Adrenal gland (tissue), 12 donors: ENCODE data around the gene ORC6. TPM values are rescaled to one million over a fixed set of nuclear protein-coding genes. Genes with fewer than 3 reads are reported as not detected.

ENCODE experiments used
- DNase-seq, 7 donors: peaks; one replicate each; pipeline ENCODE4 v3.0.0-alpha.2; 2019 to 2020
- H3K27ac ChIP-seq, 5 donors: fragments of 200-600 bp; sonication (generic) in 4 of 5; 1 replicate in 3 of 5; 2 replicates in 2 of 5; pipeline versions ENCODE4 v1.5.1 to v1.8.0; 2016 to 2020; ENCODE audit warnings: mild to moderate bottlenecking in 1 of 5
- H3K27me3 ChIP-seq: fragments of 200-600 bp; 2 replicates; pipeline ENCODE4 v1.8.0; 2021
- H3K36me3 ChIP-seq, 2 donors: fragments of 200-600 bp; replicated peaks in 1 of 2; 1 replicate in 1 of 2; 2 replicates in 1 of 2; pipeline versions ENCODE4 v1.5.1 to v1.8.0; 2018 to 2022
- H3K4me1 ChIP-seq, 2 donors: fragments of 200-600 bp; replicated peaks in 1 of 2; 1 replicate in 1 of 2; 2 replicates in 1 of 2; pipeline versions ENCODE4 v1.5.1 to v1.8.0; 2018 to 2021
- H3K4me3 ChIP-seq, 4 donors: fragments of 200-600 bp; sonication (generic) in 3 of 4; one replicate each; pipeline ENCODE4 v1.5.1; 2016 to 2018
- H3K9me3 ChIP-seq, 3 donors: fragments of 200-600 bp; sonication (generic) in 1 of 3; replicated peaks in 1 of 3; 1 replicate in 2 of 3; 2 replicates in 1 of 3; pipeline versions ENCODE4 v1.5.1 to v1.8.0; 2016 to 2021
- CTCF ChIP-seq, 6 experiments: fragments of 450-650 bp in 4 of 6; fragments of 200-600 bp in 2 of 6; sonication (generic) in 1 of 6; IDR thresholded peaks; 1 replicate in 5 of 6; 2 replicates in 1 of 6; pipeline versions ENCODE4 v1.5.1 to v1.8.0; 2016 to 2021; ENCODE audit warnings: antibody characterized with exemption in 6 of 6, mild to moderate bottlenecking in 2 of 6, moderate library complexity in 1 of 6
- POLR2A ChIP-seq, 2 donors: fragments of 450-650 bp; IDR thresholded peaks; one replicate each; pipeline ENCODE4 v1.6.1; 2017; ENCODE audit warnings: antibody characterized with exemption in 2 of 2, mild to moderate bottlenecking in 2 of 2, moderate library complexity in 1 of 2
- WGBS, 4 donors: extraction: QIAGEN DNeasy Blood & Tissue Kit in 2 of 4; methylation state at CpG; one replicate each; pipeline versions ENCODE4 v1.1.5 to v1.1.7; 2013 to 2017; 5-methylcytosine and 5-hydroxymethylcytosine counted together
- intact Hi-C, 2 donors: fragments of 100-400 bp; cut with DNase I; formaldehyde crosslinking; loops; one replicate each; pipeline versions ENCODE4 v1.14.1 to v1.15.0; 2022 to 2023
- polyA plus RNA-seq, 3 donors: library from polyadenylated mRNA; stranded (reverse); fragments of 200-250 nt in 2 of 3; fragments of 350-450 nt in 1 of 3; fragmentation: Illumina TruSeq in 1 of 3; extraction: RNeasy Lipid Tissue Mini Kit (QIAGEN cat#74804) in 1 of 3; gene quantifications; one replicate each; pipeline ENCODE4 v1.2.3, GENCODE V29; 2013 to 2014
- total RNA-seq, 9 donors: library from RNA; depleted of rRNA in 4 of 9; stranded (reverse); fragments of >200 nt in 4 of 9; fragments of 120-200 nt in 1 of 9; fragmentation: NEBNext Ultra II Directional in 1 of 9; extraction: Animal tissue kit (Norgen Biotek cat#: 25700) in 1 of 9; gene quantifications; one replicate each; pipeline versions ENCODE4 v1.1.0 to v1.2.4, GENCODE V29; 2013 to 2023
- donor health status: healthy with polysubstance abuse.
- donor health status: Bipolar disorder and iron deficiency.
- donor health status: DM: yes; HTN: yes; CAD: no.
- donor health status: DM: no; HTN: no; CAD: no.
- donor health status: DM: no; HTN: no; CAD: no.
- donor health status: DM: yes; HTN: yes; CAD: no.

Gene ORC6
- total and polyA plus RNA-seq, 12 donors = 0.55 to 16.1 (median 2.6) TPM; not detected in 1

DNA sequence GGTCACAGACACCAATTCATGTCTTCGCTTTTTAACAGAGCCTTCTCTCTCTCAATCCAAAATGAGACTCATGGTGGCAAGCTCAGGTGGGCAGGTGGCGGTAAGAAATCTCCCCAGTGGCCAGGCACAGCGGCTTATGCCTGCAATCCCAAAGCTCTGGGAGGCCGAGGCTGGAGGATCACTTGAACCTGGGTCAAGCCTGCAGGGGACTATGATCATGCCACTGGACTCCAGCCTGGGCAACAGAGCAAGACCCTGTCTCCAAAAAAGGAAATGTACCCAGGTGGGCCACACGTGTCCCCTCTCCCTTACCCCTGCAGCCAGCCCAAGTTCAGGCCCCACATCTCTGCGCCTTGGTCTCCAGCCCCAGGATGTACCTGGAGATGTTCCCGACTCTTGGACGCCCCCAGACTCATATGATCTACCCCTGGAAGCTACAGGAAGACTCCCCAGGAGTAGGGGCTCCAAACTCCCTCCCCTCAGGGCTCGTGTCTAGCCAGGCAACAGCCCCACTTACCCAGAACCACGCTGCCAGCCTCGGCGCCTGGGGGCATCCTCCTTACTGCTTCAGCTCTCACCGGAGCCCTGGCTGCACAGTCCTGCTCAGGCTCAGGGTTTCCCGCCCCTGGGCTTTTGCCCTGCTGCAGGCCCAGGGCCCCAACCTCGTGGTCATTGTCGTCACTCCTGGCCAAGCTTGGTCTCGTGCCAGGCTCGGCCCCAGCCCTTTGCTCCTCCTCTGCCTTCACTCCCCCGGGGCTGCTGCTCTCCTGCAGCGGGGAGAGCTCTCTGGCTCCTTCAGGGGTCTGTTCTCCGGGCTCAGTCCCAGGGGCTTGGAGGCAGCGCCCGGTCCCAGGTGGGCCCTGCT is 42.5 kb downstream of the ORC6 start:
- Histone ChIP-seq H3K27me3 (no peaks in the 10 kb centered on the region), H3K4me3 (no peak overlapping the region), H3K9me3 (no peaks in the 10 kb centered on the region), H3K27ac (no peak overlapping the region), H3K4me1 (no peaks in the 10 kb centered on the region), H3K36me3 (no peaks in the 10 kb centered on the region)
- TF ChIP-seq POLR2A (IDR thresholded peaks at IDR 0.05) = no peak
- no peak for TF ChIP-seq CTCF (IDR thresholded peaks at IDR 0.05)
- intact Hi-C loops = no loop called here
- peak in 1 of 7 donors; percentile 49 for DNase-seq
- WGBS, 4 donors = 69 to 83% (median 79%) methylated on average over 11 to 23 of the region's 23 CpGs

DNA sequence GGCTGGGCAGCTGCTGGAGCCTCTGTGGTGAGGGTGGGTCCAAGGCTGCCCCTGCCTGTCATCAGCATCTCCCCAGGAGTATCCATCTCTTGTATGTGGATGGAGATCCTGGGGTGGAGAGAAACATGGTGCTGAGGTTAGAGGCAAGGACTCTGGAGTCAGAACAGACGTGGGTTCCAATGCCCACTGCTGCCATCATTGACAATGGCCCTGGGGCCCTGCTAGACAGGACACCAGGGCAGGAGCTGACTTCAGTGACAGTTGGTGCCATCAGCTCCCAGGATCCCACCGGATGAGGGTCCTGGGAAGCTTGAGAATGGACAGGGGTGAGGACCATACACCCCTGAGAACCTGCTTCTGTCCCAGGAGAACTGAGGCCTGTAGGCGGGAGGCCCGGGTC is 43.1 kb downstream of the ORC6 start:
- Histone ChIP-seq H3K27me3 (no peaks in the 10 kb centered on the region), H3K4me3 (no peak overlapping the region), H3K4me1 (no peaks in the 10 kb centered on the region), H3K36me3 (no peaks in the 10 kb centered on the region), H3K27ac (no peak overlapping the region), H3K9me3 (no peaks in the 10 kb centered on the region)
- WGBS, 4 donors = 88 to 100% (median 90%) methylated on average over 1 to 4 of the region's 4 CpGs
- no peak for DNase-seq
- intact Hi-C loops = no loop called here
- no peak for TF ChIP-seq CTCF (IDR thresholded peaks at IDR 0.05)
- no peak for TF ChIP-seq POLR2A (IDR thresholded peaks at IDR 0.05)

- TF ChIP-seq POLR2A (IDR thresholded peaks at IDR 0.05) (no peak), CTCF (IDR thresholded peaks at IDR 0.05) (no peak)
- Histone ChIP-seq H3K4me1 (no peaks in the 10 kb centered on the region), H3K27me3 (no peaks in the 10 kb centered on the region), H3K4me3 (no peak overlapping the region), H3K9me3 (no peaks in the 10 kb centered on the region), H3K27ac (no peak overlapping the region), H3K36me3 (no peaks in the 10 kb centered on the region)
- no peak for DNase-seq
- intact Hi-C loops = no loop called here
- 84 to 89% (median 86%) methylated on average over 7 to 9 of the region's 9 CpGs for WGBS, 4 donors
These were observed 43.9 kb downstream of the ORC6 start for GRCh38 chr16:46733319-46733830.

- H3K27ac ChIP-seq = no peak overlapping the region
- DNase-seq = no peak
- H3K27me3 ChIP-seq = no peaks in the 10 kb centered on the region
- no peaks in the 10 kb centered on the region for H3K4me1 ChIP-seq
- H3K4me3 ChIP-seq = no peak overlapping the region
- intact Hi-C loops = no loop called here
- TF ChIP-seq CTCF (IDR thresholded peaks at IDR 0.05) (no peak), POLR2A (IDR thresholded peaks at IDR 0.05) (no peak)
- 80 to 100% (median 83%) methylated on average over 1 to 12 of the region's 12 CpGs for WGBS, 4 donors
- no peaks in the 10 kb centered on the region for H3K9me3 ChIP-seq
- H3K36me3 ChIP-seq = no peaks in the 10 kb centered on the region
These were observed 47.2 kb downstream of the ORC6 start for GRCh38 chr16:46736695-46737094.
